ENCODE results near the gene IKZF5. TPM values are rescaled to one million over a fixed set of nuclear protein-coding genes. Genes with fewer than 3 reads are reported as not detected.

IKZF5 gene
- total RNA-seq, 1 donor = 37.3 TPM

DNA sequence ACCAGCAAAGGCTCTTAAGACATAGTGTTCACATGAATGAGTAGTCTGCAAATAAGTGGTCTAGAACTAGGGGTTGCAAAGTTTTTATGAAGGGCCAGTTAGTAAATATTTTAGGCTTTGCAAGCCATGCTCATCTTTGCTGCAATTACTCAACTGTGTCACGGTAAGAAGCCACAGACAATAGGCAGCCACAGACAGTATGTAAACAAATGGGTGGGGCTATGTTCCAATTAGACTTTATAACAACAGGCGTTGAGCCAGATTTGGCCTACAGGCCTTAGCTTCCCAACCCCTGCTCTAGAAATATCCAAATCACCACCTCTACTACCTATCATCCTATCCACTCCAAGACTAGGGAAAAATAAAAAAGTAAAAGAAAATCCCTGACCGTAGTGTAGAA lies 9.2 kb downstream of the IKZF5 start:
- Histone ChIP-seq H3K4me3 (ENCODE audit: low read length) (no peak overlapping the region), H3K27me3 (ENCODE audit: insufficient read depth, low read length) (no peaks in the 10 kb centered on the region), H3K9me3 (ENCODE audit: low read depth, low read length) (no peaks in the 10 kb centered on the region), H3K4me1 (ENCODE audit: insufficient read depth, low read length) (no peaks in the 10 kb centered on the region)

DNA sequence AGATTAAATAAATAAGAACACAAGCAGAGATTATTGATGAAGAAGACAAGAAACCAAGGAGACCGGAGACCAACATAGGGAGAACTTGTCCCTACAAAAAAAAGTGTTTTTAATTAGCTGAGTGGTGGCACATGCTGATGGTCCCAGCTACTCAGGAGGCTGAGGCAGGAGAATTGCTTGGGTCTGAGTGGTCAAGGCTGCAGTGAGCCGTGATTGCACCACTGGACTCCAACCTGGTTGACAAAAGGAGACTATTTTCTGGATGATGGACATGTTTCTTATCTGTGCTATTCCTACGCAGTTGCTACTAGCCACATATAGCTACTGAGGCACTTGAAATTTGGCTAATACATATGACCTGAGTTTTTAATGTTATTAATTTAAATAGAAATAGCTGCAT lies 9.7 kb downstream of the IKZF5 start:
- H3K4me3 ChIP-seq (ENCODE audit: low read length) = no peak overlapping the region
- no peaks in the 10 kb centered on the region for H3K9me3 ChIP-seq (ENCODE audit: low read depth, low read length)
- H3K27me3 ChIP-seq (ENCODE audit: insufficient read depth, low read length) = no peaks in the 10 kb centered on the region
- H3K4me1 ChIP-seq (ENCODE audit: insufficient read depth, low read length) = no peaks in the 10 kb centered on the region

GRCh38 chr10:122998360-122998917 lies 10.2 kb downstream of the IKZF5 start:
- Histone ChIP-seq H3K4me1 (ENCODE audit: insufficient read depth, low read length) (no peaks in the 10 kb centered on the region), H3K27me3 (ENCODE audit: insufficient read depth, low read length) (no peaks in the 10 kb centered on the region), H3K9me3 (ENCODE audit: low read depth, low read length) (no peaks in the 10 kb centered on the region), H3K4me3 (ENCODE audit: low read length) (no peak overlapping the region)

DNA sequence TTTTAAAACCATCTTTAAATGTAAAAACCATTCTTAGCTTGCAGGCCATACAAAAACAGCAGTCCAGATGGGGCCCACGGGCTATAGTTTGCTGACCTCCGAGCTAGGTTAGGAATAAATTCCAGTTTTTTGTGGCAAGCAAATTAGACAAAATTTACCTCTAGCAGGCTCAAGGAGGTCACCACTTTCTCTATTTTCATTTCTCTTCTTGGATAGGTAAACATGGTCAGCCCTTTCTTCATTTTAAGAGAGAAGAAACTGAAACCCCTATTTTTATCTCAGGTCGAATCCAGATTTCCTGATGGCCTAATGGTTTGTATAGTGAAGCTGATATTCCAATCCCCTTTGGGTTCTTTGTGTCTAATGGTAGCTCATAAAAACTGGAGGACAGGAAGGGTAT lies 10.7 kb downstream of the IKZF5 start:
- no peak overlapping the region for H3K4me3 ChIP-seq (ENCODE audit: low read length)
- H3K9me3 ChIP-seq (ENCODE audit: low read depth, low read length) = no peaks in the 10 kb centered on the region
- H3K27me3 ChIP-seq (ENCODE audit: insufficient read depth, low read length) = no peaks in the 10 kb centered on the region
- no peaks in the 10 kb centered on the region for H3K4me1 ChIP-seq (ENCODE audit: insufficient read depth, low read length)

DNA sequence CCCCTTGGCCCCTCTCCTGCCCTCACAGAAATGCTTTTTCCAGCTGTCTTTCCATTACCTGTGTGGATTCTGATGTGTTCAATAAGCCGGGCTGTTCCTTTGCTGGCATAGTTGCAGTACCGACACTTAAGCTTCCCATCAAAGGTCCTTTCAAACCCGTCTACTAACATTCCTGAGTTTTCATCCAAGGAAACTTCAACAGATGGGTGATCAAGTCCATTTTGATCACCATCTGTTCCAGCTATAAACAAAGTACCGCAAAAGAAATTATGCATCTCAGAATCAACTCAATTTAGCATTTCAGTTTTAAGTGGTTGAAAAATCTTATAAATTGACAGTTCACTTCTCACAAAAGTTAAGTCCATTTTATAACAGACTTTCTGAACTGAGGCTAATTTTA lies 12.7 kb downstream of the IKZF5 start:
- Histone ChIP-seq H3K4me1 (ENCODE audit: insufficient read depth, low read length) (no peaks in the 10 kb centered on the region), H3K27me3 (ENCODE audit: insufficient read depth, low read length) (no peaks in the 10 kb centered on the region), H3K4me3 (ENCODE audit: low read length) (no peak overlapping the region), H3K9me3 (ENCODE audit: low read depth, low read length) (no peaks in the 10 kb centered on the region)

DNA sequence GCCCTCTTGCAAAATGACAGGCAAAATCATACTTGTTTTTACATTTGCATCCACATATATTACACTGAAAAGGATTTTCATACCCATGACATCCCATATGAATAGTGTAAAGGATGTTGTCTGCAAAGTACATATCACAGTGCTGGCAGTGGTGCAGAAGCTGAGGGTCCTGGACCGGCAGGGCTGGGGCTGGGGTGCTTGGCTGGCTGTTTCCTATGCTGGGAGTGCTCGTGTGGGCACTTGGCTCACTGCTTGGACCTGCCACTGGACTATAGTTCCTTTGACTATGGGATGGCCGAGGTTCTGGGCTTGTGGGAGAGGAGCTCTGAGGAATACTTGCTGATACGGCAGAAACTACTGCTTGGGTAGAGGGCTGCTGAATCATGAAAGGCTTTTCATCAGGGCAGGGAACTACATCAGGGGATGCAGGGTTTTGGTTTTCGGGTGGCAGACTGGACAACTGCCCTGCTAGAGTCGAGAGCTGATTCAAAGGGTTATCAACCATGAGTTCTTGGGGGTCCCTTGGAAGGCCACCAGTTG lies 14.7 kb downstream of the IKZF5 start:
- H3K27me3 ChIP-seq (ENCODE audit: insufficient read depth, low read length) = no peaks in the 10 kb centered on the region

DNA sequence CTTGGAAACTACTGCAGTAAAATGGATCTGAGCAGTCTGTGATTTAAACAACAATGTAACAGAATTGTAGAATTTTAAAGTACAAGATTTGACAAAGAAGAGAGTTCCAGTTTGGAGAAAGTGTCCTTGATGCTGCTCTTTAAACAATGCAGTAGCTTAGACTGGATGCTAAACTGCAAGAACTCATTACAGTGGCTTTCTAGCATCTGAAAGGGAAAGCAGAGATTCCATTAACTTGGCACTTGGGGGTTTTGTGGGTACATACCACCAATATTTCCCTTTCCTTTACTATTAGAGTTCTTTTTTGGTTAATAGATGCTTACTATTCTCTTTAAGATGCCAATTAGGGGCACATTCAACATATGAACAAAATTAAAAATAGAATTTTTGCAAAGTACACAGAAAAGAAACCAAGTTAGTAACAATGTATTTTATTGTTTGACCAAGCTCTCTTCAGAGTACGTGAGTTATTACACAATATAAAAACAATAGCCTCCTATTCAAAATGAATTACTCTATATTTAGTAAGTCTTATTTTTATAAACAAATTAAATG lies 16.5 kb downstream of the IKZF5 start:
- Histone ChIP-seq H3K9me3 (ENCODE audit: low read depth, low read length) (no peaks in the 10 kb centered on the region), H3K27me3 (ENCODE audit: insufficient read depth, low read length) (no peaks in the 10 kb centered on the region), H3K4me3 (ENCODE audit: low read length) (no peak overlapping the region), H3K4me1 (ENCODE audit: insufficient read depth, low read length) (no peaks in the 10 kb centered on the region)

More for the DNA sequence above, 14.7 kb downstream of the IKZF5 start:
- Histone ChIP-seq H3K4me3 (ENCODE audit: low read length) (no peak overlapping the region), H3K4me1 (ENCODE audit: insufficient read depth, low read length) (no peaks in the 10 kb centered on the region), H3K9me3 (ENCODE audit: low read depth, low read length) (no peaks in the 10 kb centered on the region)

DNA sequence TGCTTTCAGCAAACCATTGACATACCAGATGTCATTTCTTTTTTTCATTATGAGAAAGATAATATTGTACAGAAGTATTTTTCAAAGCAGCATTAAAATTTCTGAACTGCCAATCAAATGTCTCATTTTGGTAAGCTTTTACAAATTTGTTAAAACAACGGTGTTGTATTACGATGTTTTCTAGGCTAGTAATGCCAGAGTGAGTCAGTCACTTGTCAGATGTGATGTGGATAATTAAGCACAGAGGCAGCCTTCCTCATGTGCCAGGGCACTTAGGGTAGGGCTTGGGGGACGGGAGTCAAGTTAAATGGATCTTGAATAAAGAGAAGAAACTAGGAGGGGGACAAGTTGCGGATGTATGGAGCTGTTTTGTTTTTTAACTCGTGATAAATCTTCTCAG lies 18.3 kb downstream of the IKZF5 start:
- Histone ChIP-seq H3K4me3 (ENCODE audit: low read length) (no peak overlapping the region), H3K27me3 (ENCODE audit: insufficient read depth, low read length) (no peaks in the 10 kb centered on the region), H3K9me3 (ENCODE audit: low read depth, low read length) (no peaks in the 10 kb centered on the region), H3K4me1 (ENCODE audit: insufficient read depth, low read length) (no peaks in the 10 kb centered on the region)

- Histone ChIP-seq H3K27me3 (ENCODE audit: insufficient read depth, low read length) (no peaks in the 10 kb centered on the region), H3K4me3 (ENCODE audit: low read length) (no peak overlapping the region), H3K4me1 (ENCODE audit: insufficient read depth, low read length) (no peaks in the 10 kb centered on the region), H3K9me3 (ENCODE audit: low read depth, low read length) (no peaks in the 10 kb centered on the region)
Observed at GRCh38 chr10:122988501-122988900, 20.1 kb downstream of the IKZF5 start.

- H3K9me3 ChIP-seq (ENCODE audit: low read depth, low read length) = no peaks in the 10 kb centered on the region
- peaks cover under 1% of the 10 kb centered on the region for H3K4me1 ChIP-seq (ENCODE audit: insufficient read depth, low read length)
- no peak overlapping the region for H3K4me3 ChIP-seq (ENCODE audit: low read length)
- H3K27me3 ChIP-seq (ENCODE audit: insufficient read depth, low read length) = no peaks in the 10 kb centered on the region
Observed at GRCh38 chr10:122986335-122986734, 22.3 kb downstream of the IKZF5 start.

DNA sequence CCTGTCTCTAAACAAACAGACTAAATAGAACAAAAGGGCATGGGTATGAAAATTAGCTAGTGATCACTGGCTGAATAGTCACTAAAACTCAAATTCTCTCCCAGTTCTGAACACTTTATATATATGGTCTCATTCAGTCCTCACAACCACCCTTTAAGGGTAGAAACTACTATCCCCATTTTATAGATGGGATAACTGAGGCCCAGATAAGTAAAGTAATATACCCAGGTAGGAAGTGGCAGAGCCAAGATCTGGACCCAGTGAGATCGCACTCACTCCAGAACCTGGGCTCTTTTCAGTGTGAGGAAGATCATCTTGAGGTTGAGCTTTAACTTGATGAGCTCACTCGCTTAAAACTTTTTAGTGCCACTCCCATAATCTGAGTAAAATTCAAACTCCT lies 23.9 kb downstream of the IKZF5 start:
- no peaks in the 10 kb centered on the region for H3K27me3 ChIP-seq (ENCODE audit: insufficient read depth, low read length)
- peaks cover 13% of the 10 kb centered on the region for H3K4me1 ChIP-seq (ENCODE audit: insufficient read depth, low read length)

GRCh38 chr10:122983898-122984297 lies 24.7 kb downstream of the IKZF5 start:
- H3K27me3 ChIP-seq (ENCODE audit: insufficient read depth, low read length) = no peaks in the 10 kb centered on the region
- no peaks in the 10 kb centered on the region for H3K9me3 ChIP-seq (ENCODE audit: low read depth, low read length)
- peaks cover 18% of the 10 kb centered on the region for H3K4me1 ChIP-seq (ENCODE audit: insufficient read depth, low read length)
- H3K4me3 ChIP-seq (ENCODE audit: low read length) = no peak overlapping the region

More for the DNA sequence above, 23.9 kb downstream of the IKZF5 start:
- Histone ChIP-seq H3K4me3 (ENCODE audit: low read length) (no peak overlapping the region), H3K9me3 (ENCODE audit: low read depth, low read length) (no peaks in the 10 kb centered on the region)

GRCh38 chr10:122981066-122981464 lies 27.5 kb downstream of the IKZF5 start:
- H3K4me1 ChIP-seq (ENCODE audit: insufficient read depth, low read length) = peaks cover 18% of the 10 kb centered on the region
- H3K4me3 ChIP-seq (ENCODE audit: low read length) = peak overlapping the region; percentile 63
- no peaks in the 10 kb centered on the region for H3K27me3 ChIP-seq (ENCODE audit: insufficient read depth, low read length)
- H3K9me3 ChIP-seq (ENCODE audit: low read depth, low read length) = no peaks in the 10 kb centered on the region

- Histone ChIP-seq H3K4me1 (ENCODE audit: insufficient read depth, low read length) (peaks cover 18% of the 10 kb centered on the region), H3K9me3 (ENCODE audit: low read depth, low read length) (no peaks in the 10 kb centered on the region), H3K4me3 (ENCODE audit: low read length) (peak within 1 kb of the TSS; percentile 63), H3K27me3 (ENCODE audit: insufficient read depth, low read length) (no peaks in the 10 kb centered on the region)
Observed at GRCh38 chr10:122980209-122981065, 28.2 kb downstream of the IKZF5 start, which contains the start of gene PSTK. Gene PSTK, plus strand, starts transcription at chr10:122980401. Its CDS starts 79 bp downstream, at chr10:122980480.

GRCh38 chr10:122974543-122975064 lies 34.0 kb downstream of the IKZF5 start:
- no peak overlapping the region for H3K4me3 ChIP-seq (ENCODE audit: low read length)
- no peaks in the 10 kb centered on the region for H3K9me3 ChIP-seq (ENCODE audit: low read depth, low read length)
- peaks cover 4% of the 10 kb centered on the region for H3K4me1 ChIP-seq (ENCODE audit: insufficient read depth, low read length)
- no peaks in the 10 kb centered on the region for H3K27me3 ChIP-seq (ENCODE audit: insufficient read depth, low read length)
